ENCODE data around the gene CYB561D2.

The CYB561D2 gene

GRCh38 chr3:50342813-50343633, 7.6 kb upstream of the CYB561D2 start:
- no peak for DNase-seq

- DNase-seq: no peak
These were observed 5.7 kb upstream of the CYB561D2 start for GRCh38 chr3:50345008-50345407.

- DNase-seq: peak; percentile 71
These were observed 5.0 kb upstream of the CYB561D2 start, which contains the start of gene ZMYND10 for GRCh38 chr3:50345586-50346234. Gene ZMYND10, minus strand, starts transcription at chr3:50345732. Its CDS starts 153 bp downstream, at chr3:50345579.

- DNase-seq: peak; percentile 63
These were observed 3.4 kb upstream of the CYB561D2 start for GRCh38 chr3:50347187-50347813.

- DNase-seq: no peak
These were observed 492 bp upstream of the CYB561D2 start for GRCh38 chr3:50350213-50350526.

- no peak for DNase-seq
These were observed 648 bp downstream of the CYB561D2 start for GRCh38 chr3:50351323-50351697.

GRCh38 chr3:50352781-50353180, 2.1 kb downstream of the CYB561D2 start:
- DNase-seq: no peak

- no peak for DNase-seq
These were observed 2.8 kb downstream of the CYB561D2 start for GRCh38 chr3:50353245-50354004.

GRCh38 chr3:50354186-50354764, 3.6 kb downstream of the CYB561D2 start:
- no peak for DNase-seq

- no peak for DNase-seq
These were observed 4.2 kb downstream of the CYB561D2 start for GRCh38 chr3:50354850-50355249.

GRCh38 chr3:50355829-50356552, 5.3 kb downstream of the CYB561D2 start:
- DNase-seq: no peak

GRCh38 chr3:50356553-50356952, 5.9 kb downstream of the CYB561D2 start:
- DNase-seq: no peak

GRCh38 chr3:50357481-50357880, 6.8 kb downstream of the CYB561D2 start:
- DNase-seq: no peak

GRCh38 chr3:50358355-50358910, 7.8 kb downstream of the CYB561D2 start:
- DNase-seq: no peak

- DNase-seq: peak; percentile 92
These were observed 8.5 kb downstream of the CYB561D2 start, which contains the start of gene TMEM115 for GRCh38 chr3:50358911-50359759. Gene TMEM115, minus strand, starts transcription at chr3:50359521. Its CDS starts 458 bp downstream, at chr3:50359063.

GRCh38 chr3:50359760-50360110, 9.1 kb downstream of the CYB561D2 start:
- DNase-seq: no peak

- DNase-seq: no peak
These were observed 14.0 kb downstream of the CYB561D2 start for GRCh38 chr3:50364573-50365079.

GRCh38 chr3:50365080-50365841, 14.6 kb downstream of the CYB561D2 start:
- peak; percentile 92 for DNase-seq

- DNase-seq: no peak
These were observed 15.2 kb downstream of the CYB561D2 start for GRCh38 chr3:50365842-50366220.

Data from effector CD8-positive, alpha-beta T cell (primary cell).